Neural progenitor cell (in vitro differentiated cells): ENCODE data around the gene BNIP3. TPM values are rescaled to one million over a fixed set of nuclear protein-coding genes. Genes with fewer than 3 reads are reported as not detected.

ENCODE experiments used
- DNase-seq: peaks from one replicate; pipeline ENCODE4 v3.0.0-alpha.2; 2016; ENCODE audit warnings: low spot score
- H2AFZ ChIP-seq: fragments of 200-600 bp; sonication (generic); replicated peaks from 2 replicates; pipeline ENCODE4 v1.6.1; 2016; ENCODE audit warnings: antibody characterized with exemption
- H3F3A ChIP-seq: fragments of 200-600 bp; sonication (generic); 2 replicates; pipeline ENCODE4 v1.6.1; 2016; ENCODE audit warnings: antibody characterized with exemption, low read depth
- H3K27ac ChIP-seq: fragments of 200-600 bp; sonication (generic); 2 replicates; pipeline ENCODE4 v1.5.1; 2016; ENCODE audit warnings: mild to moderate bottlenecking
- H3K27me3 ChIP-seq: fragments of 200-600 bp; sonication (generic); 2 replicates; pipeline ENCODE4 v1.6.1; 2016; ENCODE audit warnings: mild to moderate bottlenecking, moderate library complexity
- H3K36me3 ChIP-seq: fragments of 200-600 bp; sonication (generic); 2 replicates; pipeline ENCODE4 v1.5.1; 2016
- H3K4me1 ChIP-seq: fragments of 200-600 bp; sonication (generic); 2 replicates; pipeline ENCODE4 v1.6.1; 2016; ENCODE audit warnings: mixed run types
- H3K4me2 ChIP-seq: fragments of 200-600 bp; sonication (generic); 2 replicates; pipeline ENCODE4 v1.6.1; 2016
- H3K4me3 ChIP-seq: fragments of 200-600 bp; sonication (generic); 2 replicates; pipeline ENCODE4 v1.5.1; 2016
- H3K79me2 ChIP-seq: fragments of 200-600 bp; sonication (generic); 2 replicates; pipeline ENCODE4 v1.6.1; 2016; ENCODE audit warnings: low read depth
- H3K9ac ChIP-seq: fragments of 200-600 bp; sonication (generic); 2 replicates; pipeline ENCODE4 v1.6.1; 2016
- H3K9me3 ChIP-seq: fragments of 200-600 bp; sonication (generic); 2 replicates; pipeline ENCODE4 v1.5.1; 2016; ENCODE audit warnings: low read depth
- H4K20me1 ChIP-seq: fragments of 200-600 bp; sonication (generic); 2 replicates; pipeline ENCODE4 v1.6.1; 2016; ENCODE audit warnings: low read depth
- H3K27ac Mint-ChIP-seq: 3 replicates; pipeline ENCODE4 v1.8.0; 2021; ENCODE audit warnings: mixed read lengths
- H3K27me3 Mint-ChIP-seq: 2 replicates; pipeline ENCODE4 v1.8.0; 2022; ENCODE audit warnings: low read depth, mild to moderate bottlenecking, inconsistent platforms, moderate library complexity, mixed read lengths; ENCODE audit not compliant: insufficient read depth
- H3K36me3 Mint-ChIP-seq: 3 replicates; pipeline ENCODE4 v1.8.0; 2021; ENCODE audit warnings: mixed read lengths
- H3K4me1 Mint-ChIP-seq: 3 replicates; pipeline ENCODE4 v1.8.0; 2021; ENCODE audit warnings: mixed read lengths
- H3K4me3 Mint-ChIP-seq: 3 replicates; pipeline ENCODE4 v1.8.0; 2021; ENCODE audit warnings: mild to moderate bottlenecking, moderate library complexity, mixed read lengths
- H3K9me3 Mint-ChIP-seq: 3 replicates; pipeline ENCODE4 v1.8.0; 2020; ENCODE audit warnings: mixed read lengths
- EZH2 ChIP-seq: fragments of 200-600 bp; sonication (generic); IDR thresholded peaks from 2 replicates; pipeline ENCODE4 v1.6.1; 2017; ENCODE audit warnings: antibody characterized with exemption, mild to moderate bottlenecking, moderate library complexity
- EZH2phosphoT487 ChIP-seq: fragments of 200-600 bp; sonication (generic); IDR thresholded peaks from 2 replicates; pipeline ENCODE4 v1.6.1; 2017; ENCODE audit warnings: antibody characterized with exemption
- total RNA-seq: library from RNA; depleted of rRNA; stranded (reverse); fragments of >200 nt; gene quantifications from 2 replicates; pipeline ENCODE4 v1.2.3, GENCODE V29; 2015; ENCODE audit warnings: low replicate concordance
- TF ChIP-seq, protein P1 (sequence below): fragments of 200-600 bp; sonication (generic); IDR thresholded peaks from 2 replicates; pipeline ENCODE4 v1.5.1; 2017; ENCODE audit warnings: antibody characterized with exemption, mild to moderate bottlenecking

The BNIP3 gene
- total RNA-seq, 1 donor from 2014 or later: 256 TPM

GRCh38 chr10:132011024-132011423, 29.3 kb upstream of the BNIP3 start:
- no peak overlapping the region for H3K9ac ChIP-seq
- Mint-ChIP-seq H3K36me3 (no peaks in the 10 kb centered on the region), H3K27ac (no peak overlapping the region), H3K9me3 (no peaks in the 10 kb centered on the region), H3K4me3 (no peak overlapping the region), H3K27me3 (peaks cover 7% of the 10 kb centered on the region), H3K4me1 (peaks cover 4% of the 10 kb centered on the region)
- TF ChIP-seq, protein P1, sequence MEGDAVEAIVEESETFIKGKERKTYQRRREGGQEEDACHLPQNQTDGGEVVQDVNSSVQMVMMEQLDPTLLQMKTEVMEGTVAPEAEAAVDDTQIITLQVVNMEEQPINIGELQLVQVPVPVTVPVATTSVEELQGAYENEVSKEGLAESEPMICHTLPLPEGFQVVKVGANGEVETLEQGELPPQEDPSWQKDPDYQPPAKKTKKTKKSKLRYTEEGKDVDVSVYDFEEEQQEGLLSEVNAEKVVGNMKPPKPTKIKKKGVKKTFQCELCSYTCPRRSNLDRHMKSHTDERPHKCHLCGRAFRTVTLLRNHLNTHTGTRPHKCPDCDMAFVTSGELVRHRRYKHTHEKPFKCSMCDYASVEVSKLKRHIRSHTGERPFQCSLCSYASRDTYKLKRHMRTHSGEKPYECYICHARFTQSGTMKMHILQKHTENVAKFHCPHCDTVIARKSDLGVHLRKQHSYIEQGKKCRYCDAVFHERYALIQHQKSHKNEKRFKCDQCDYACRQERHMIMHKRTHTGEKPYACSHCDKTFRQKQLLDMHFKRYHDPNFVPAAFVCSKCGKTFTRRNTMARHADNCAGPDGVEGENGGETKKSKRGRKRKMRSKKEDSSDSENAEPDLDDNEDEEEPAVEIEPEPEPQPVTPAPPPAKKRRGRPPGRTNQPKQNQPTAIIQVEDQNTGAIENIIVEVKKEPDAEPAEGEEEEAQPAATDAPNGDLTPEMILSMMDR: no peak
- TF ChIP-seq EZH2 (no peak), EZH2phosphoT487 (no peak)
- H3K36me3 ChIP-seq: no peaks in the 10 kb centered on the region
- H3K4me2 ChIP-seq: no peak overlapping the region
- no peaks in the 10 kb centered on the region for H3K79me2 ChIP-seq
- H3K4me1 ChIP-seq: no peaks in the 10 kb centered on the region
- no peak overlapping the region for H2AFZ ChIP-seq
- no peak overlapping the region for H3K4me3 ChIP-seq
- H3K27me3 ChIP-seq: no peaks in the 10 kb centered on the region
- no peak for DNase-seq
- no peak overlapping the region for H3K27ac ChIP-seq
- H3F3A ChIP-seq: no peaks in the 10 kb centered on the region
- H3K9me3 ChIP-seq: no peaks in the 10 kb centered on the region
- H4K20me1 ChIP-seq: no peaks in the 10 kb centered on the region

GRCh38 chr10:132010483-132010882, 28.8 kb upstream of the BNIP3 start:
- TF ChIP-seq, protein P1: no peak
- no peak for TF ChIP-seq EZH2phosphoT487
- Histone ChIP-seq H3K9ac (no peak overlapping the region), H3K4me2 (no peak overlapping the region), H2AFZ (no peak overlapping the region), H3K27me3 (no peaks in the 10 kb centered on the region), H3K36me3 (no peaks in the 10 kb centered on the region), H3K4me3 (no peak overlapping the region), H3K9me3 (no peaks in the 10 kb centered on the region), H3K79me2 (no peaks in the 10 kb centered on the region), H4K20me1 (no peaks in the 10 kb centered on the region), H3K4me1 (no peaks in the 10 kb centered on the region), H3F3A (no peaks in the 10 kb centered on the region), H3K27ac (no peak overlapping the region)
- Mint-ChIP-seq H3K9me3 (no peaks in the 10 kb centered on the region), H3K4me3 (no peak overlapping the region), H3K27ac (no peak overlapping the region), H3K27me3 (peaks cover 8% of the 10 kb centered on the region), H3K36me3 (no peaks in the 10 kb centered on the region), H3K4me1 (peaks cover 4% of the 10 kb centered on the region)
- DNase-seq: no peak

DNA sequence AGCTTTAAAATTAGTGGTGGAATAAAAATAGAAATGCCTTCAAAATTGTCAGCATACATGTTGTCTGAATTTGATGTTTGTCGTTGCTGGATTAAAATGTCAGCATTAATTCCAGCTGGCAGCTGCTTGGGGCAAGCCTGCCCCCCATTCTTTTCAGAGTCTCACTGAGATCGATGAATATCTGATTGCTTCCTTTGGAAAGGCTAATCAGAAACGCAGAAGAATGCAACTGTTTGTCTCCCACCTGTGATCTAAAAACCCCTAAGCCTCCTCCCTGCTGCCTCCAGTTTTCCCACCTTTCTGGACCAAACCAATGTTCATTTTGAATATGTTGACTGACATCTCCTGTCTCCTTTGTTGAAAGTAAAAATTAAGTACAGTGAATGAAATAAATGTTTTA, 27.9 kb upstream of the BNIP3 start:
- H3K36me3 Mint-ChIP-seq: no peaks in the 10 kb centered on the region
- H3K9me3 ChIP-seq: no peaks in the 10 kb centered on the region
- H3K27ac ChIP-seq: no peak overlapping the region
- peaks cover 4% of the 10 kb centered on the region for H3K4me1 Mint-ChIP-seq
- peaks cover 5% of the 10 kb centered on the region for H3K27me3 Mint-ChIP-seq
- no peak for DNase-seq
- no peak overlapping the region for H2AFZ ChIP-seq
- H3K27ac Mint-ChIP-seq: no peak overlapping the region
- no peaks in the 10 kb centered on the region for H3K27me3 ChIP-seq
- H3K9ac ChIP-seq: no peak overlapping the region
- no peak overlapping the region for H3K4me3 Mint-ChIP-seq
- no peaks in the 10 kb centered on the region for H3K4me1 ChIP-seq
- TF ChIP-seq EZH2 (no peak), EZH2phosphoT487 (no peak)
- TF ChIP-seq, protein P1: no peak
- no peaks in the 10 kb centered on the region for H3K79me2 ChIP-seq
- no peaks in the 10 kb centered on the region for H3K36me3 ChIP-seq
- H3K4me3 ChIP-seq: no peak overlapping the region
- H3K9me3 Mint-ChIP-seq: no peaks in the 10 kb centered on the region
- no peak overlapping the region for H3K4me2 ChIP-seq
- no peaks in the 10 kb centered on the region for H4K20me1 ChIP-seq
- H3F3A ChIP-seq: no peaks in the 10 kb centered on the region
